Activated CD4-positive, alpha-beta T cell treated with anti-CD3 and anti-CD28 coated beads, Interleukin-2, amount 50 U/mL, for 24 hours (primary cell): ENCODE data around the gene C16orf89.

ENCODE experiments used
- DNase-seq, 2 donors: peaks; one replicate each; pipeline ENCODE4 v3.0.0-alpha.2; 2020; ENCODE audit warnings: low read depth in 1 of 2, low spot score in 1 of 2

Gene C16orf89

DNA sequence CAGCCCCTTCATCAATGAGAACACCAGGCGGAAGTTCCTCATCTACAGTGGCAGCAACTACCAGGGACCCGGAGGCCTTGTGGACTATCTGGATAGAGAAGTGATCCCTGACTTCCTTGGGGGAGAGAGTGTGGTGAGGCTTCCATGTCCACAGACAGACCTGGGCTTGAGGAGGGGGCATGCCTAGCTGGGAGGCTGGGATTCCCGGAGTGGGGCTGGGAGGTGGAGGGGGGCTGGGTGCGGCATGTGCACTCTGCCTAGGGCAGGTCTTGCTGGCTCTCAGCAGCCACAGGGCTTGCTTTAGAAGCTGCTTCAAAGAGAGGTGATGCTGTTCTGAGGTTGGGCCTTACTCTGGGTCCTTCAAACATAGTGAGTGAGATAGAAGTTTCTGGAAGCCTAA, 59.8 kb downstream of the C16orf89 start:
- no peak for DNase-seq

DNA sequence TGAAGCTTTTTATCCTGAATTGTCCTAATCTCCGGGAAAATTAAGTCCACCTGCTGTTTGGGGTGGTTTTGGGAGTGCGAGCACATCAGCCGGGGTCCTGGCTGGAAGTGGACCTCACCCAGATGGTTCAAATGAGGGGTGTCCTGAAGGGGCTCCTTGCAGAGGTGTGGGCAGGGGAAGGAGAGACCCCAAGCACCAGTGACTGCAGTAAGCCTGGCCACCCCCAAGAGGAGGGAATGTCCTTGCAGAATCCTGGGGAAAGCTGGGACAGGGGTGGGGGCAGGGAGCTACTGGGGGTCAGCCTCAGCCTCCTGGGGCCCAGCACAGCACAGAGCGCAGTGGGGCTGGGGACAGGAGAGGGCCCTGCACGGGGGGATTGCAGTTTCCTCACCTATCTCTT, 61.4 kb downstream of the C16orf89 start:
- no peak for DNase-seq

DNA sequence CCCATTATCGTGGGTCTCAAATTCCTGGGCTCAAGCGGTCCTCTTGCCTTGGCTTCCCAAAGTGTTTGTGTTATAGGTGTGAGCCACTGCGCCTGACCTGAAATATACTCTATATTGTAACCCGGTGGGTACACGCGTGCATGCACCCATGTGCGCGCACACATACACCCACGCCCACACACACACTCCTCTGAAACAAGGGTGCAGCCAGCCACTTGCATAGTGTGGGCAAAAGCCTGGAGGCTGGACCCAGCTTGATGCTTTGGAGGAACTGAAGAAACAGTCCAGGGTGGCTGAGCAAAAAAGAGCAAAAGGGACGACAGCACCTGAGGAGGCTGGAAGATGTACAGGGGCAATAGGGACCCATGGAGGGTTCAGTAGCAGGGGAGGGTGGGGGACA, 61.9 kb downstream of the C16orf89 start:
- DNase-seq, result no peak

DNA sequence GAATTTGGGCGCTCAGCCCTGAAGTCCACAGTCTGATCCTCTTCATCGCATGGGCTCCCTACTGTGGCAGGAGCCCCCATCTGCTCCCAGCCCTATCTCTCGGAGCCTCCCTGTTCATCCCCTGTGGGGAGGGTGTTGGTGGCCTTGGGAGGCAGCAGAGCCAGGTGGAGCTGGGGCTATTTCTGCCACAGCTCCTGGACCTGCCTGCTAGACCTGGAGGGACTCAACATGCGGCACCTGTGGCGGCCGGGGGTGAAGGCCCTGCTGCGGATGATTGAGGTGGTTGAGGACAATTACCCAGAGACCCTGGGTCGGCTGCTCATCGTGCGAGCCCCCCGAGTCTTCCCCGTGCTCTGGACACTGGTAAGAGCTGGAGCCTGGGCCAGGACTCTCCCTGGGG, 62.5 kb downstream of the C16orf89 start:
- no peak for DNase-seq

DNA sequence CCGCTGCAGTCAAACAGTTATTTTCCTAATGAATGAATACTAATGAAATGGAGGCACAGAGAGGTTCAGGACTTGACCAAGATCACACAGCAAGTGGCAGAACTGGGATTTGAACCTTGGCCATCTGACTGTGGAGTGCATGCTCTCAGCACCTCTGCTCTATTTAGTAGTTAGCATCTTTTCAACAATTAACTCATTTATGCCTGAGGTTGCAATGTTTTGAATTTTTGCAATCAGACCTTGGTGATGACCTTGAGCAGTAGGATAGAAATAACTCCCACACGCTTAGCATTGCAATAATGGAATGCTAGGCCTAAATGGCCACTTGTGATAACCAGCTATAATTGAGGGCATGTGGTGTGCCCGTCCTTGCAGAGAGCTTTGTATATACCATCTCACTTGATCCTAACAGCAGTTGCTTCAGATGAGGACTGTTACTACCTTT, 63.0 kb downstream of the C16orf89 start:
- no peak for DNase-seq

DNA sequence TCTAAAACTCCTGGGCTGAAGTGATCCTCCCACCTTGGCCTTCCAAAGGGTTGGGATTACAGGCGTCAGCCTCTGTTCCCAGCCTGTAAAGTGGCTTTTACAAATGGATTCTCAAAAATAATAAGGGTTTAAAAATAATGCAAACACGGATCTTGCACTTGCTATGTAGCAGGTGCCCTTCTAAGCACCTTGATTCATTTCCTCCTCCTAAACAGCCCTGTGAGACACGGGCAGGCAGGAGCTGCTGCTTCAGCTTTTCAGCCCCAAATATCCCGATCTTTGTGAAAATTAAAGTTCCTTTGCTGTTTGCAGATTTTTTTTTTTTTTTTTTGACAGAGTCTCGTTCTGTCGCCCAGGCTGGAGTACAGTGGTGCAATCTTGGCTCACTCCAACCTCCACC, 63.8 kb downstream of the C16orf89 start:
- DNase-seq, result no peak

DNA sequence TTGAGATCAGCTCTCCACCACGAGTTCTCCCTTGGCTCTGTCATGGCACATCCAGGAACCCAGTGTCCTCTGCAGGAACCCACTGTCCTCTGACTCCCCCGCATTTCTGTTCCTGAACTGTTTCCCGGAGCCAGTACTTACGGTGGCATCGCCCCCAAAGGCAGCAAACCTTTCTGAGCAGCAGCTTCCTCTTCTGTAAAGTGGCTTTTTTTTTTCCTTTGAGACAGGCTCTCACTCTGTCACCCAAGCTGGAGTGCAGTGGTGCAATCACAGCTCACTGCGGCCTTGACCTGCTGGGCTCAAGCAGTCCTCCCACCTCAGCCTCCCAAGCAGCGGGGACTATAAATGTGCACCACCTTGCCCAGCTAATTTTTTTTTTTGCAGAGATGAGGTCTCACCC, 64.2 kb downstream of the C16orf89 start:
- no peak for DNase-seq

DNA sequence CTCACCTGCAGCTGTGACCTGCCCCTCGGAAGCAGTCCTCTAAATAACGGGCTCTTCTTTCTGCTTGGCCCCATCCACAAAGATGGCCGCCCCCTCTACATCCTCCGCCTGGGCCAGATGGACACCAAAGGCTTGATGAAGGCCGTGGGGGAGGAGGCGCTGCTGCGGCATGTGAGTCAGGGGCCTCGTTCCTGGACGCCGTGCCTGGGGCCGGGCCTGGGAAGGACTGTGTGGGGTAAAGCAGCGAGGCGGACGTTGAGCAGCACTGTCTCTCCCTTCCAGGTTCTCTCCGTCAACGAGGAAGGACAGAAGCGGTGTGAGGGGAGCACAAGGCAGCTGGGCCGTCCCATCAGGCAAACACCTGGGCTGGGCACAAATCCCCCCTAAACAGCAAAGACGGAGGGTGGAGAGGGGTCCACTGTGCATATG, 65.2 kb downstream of the C16orf89 start:
- DNase-seq, result no peak

DNA sequence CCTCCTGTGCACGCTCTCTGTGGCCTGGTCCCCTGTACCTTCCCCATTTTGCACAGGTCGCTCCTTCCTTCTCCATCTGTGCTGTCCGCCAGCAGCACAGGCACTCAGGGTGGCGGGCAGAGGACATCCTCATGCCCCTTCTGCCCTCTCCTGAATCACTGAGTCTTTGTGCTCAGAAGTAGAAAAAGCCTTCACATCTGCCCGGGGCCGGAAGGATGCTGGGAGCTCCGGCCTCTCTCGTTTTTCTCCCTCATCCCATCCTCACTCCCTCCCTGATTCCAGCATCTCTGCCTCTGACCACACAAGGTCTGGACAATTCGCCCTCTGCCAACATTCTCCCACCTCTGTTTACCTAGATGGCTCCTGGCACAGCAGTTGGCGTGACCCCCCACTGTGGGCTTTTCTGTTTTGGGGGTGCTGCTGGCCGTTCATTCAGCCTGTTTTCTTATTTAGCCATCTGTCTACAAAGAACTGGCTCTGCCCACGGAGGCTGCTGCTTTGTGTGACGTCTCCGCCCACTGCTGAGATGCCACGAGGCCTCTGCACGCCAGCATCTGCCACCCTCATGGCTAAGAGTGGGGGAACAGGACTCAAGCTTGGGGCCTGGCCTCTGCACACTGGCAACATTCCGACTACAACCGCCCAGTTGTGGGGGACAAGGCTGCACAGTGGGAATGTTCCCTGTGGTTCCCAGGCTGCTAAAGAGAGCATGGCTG, 70.9 kb downstream of the C16orf89 start:
- DNase-seq, result no peak
